Measurements from ENCODE around the gene DOHH. TPM values are rescaled to one million over a fixed set of nuclear protein-coding genes. Genes with fewer than 3 reads are reported as not detected.

The DOHH gene, protein sequence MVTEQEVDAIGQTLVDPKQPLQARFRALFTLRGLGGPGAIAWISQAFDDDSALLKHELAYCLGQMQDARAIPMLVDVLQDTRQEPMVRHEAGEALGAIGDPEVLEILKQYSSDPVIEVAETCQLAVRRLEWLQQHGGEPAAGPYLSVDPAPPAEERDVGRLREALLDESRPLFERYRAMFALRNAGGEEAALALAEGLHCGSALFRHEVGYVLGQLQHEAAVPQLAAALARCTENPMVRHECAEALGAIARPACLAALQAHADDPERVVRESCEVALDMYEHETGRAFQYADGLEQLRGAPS
- total RNA-seq = 11.0 TPM
- long read RNA-seq, transcript DOHH-201 (5 exons, 2,031 nt) = major isoform, 88 of 98 reads
- long read RNA-seq, partial matches to known transcripts = 5 of 98 reads
- long read RNA-seq, other reads (novel, unspliced or antisense) = 5 of 98 reads

GRCh38 chr19:3500429-3501101 is at the start of gene DOHH:
Gene DOHH (minus strand): TSS chr19:3500674. CDS start chr19:3496814, 3,860 bp downstream.
- ATAC-seq (peak; percentile 94), DNase-seq (peak; percentile 96)
- intact Hi-C loops (cut with micrococcal nuclease) = no loop called here

DNA sequence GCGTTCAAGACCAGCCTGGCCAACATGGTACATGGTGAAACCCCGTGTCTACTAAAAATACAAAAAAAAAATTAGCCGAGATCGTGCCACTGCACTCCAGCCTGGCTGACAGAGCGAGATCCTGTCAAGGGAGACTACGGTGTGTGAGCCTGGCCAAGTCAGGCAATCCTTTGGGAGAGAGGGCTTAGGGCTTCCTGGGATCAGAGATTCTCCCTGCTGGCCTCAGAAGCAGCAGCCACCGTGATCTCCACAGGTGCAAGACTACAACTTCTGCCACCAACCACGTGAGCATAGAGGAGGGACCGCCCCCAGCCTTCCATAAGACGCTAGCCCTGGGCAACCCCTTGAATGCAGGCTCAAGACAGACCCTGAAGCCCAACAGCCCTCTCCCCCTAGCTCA is 49.3 kb upstream of the DOHH start:
- intact Hi-C loops (cut with micrococcal nuclease) = no loop called here
- ATAC-seq = no peak
- no peak for DNase-seq

- intact Hi-C loops (cut with micrococcal nuclease) = no loop called here
These were observed 48.1 kb upstream of the DOHH start for GRCh38 chr19:3548606-3549005.

GRCh38 chr19:3547767-3548282 is 47.4 kb upstream of the DOHH start:
- no peak for DNase-seq
- intact Hi-C loops (cut with micrococcal nuclease) = no loop called here
- no peak for ATAC-seq

More at GRCh38 chr19:3548606-3549005, 48.1 kb upstream of the DOHH start:
- DNase-seq = no peak
- no peak for ATAC-seq

- DNase-seq = no peak
- intact Hi-C loops (cut with micrococcal nuclease) = no loop called here
- ATAC-seq = no peak
These were observed 46.8 kb upstream of the DOHH start for GRCh38 chr19:3547301-3547731.

GRCh38 chr19:3546119-3546518 is 45.6 kb upstream of the DOHH start:
- ATAC-seq (no peak), DNase-seq (no peak)
- intact Hi-C loops (cut with micrococcal nuclease) = no loop called here

DNA sequence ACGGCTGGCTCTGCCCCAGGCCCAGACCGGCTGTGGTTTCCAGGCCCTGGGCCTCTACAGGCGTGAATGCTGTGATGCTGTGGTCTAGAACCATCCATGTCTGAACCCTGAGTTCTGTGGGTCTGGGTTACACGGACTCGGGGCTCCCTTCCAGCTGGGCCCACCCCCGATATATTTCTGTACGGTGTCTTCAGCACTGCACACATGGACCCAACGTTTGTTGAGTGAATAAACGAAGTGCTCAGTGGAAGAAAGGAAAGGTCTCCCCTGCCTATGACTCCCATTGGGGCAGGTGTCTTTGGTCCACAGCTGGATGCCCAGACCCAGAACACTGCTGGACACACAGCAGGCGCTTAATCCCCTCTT is 45.2 kb upstream of the DOHH start:
- intact Hi-C loops (cut with micrococcal nuclease) = no loop called here
- DNase-seq (no peak), ATAC-seq (no peak)

- intact Hi-C loops (cut with micrococcal nuclease) = no loop called here
- peak; percentile 82 for DNase-seq
- ATAC-seq = peak; percentile 72
These were observed 44.5 kb upstream of the DOHH start for GRCh38 chr19:3544742-3545668.

GRCh38 chr19:3544058-3544376 is 43.5 kb upstream of the DOHH start:
- ATAC-seq (no peak), DNase-seq (no peak)
- intact Hi-C loops (cut with micrococcal nuclease) = no loop called here

GRCh38 chr19:3543150-3544057 is 42.9 kb upstream of the DOHH start:
- DNase-seq = peak; percentile 58
- intact Hi-C loops (cut with micrococcal nuclease) = no loop called here
- ATAC-seq = peak; percentile 8

DNA sequence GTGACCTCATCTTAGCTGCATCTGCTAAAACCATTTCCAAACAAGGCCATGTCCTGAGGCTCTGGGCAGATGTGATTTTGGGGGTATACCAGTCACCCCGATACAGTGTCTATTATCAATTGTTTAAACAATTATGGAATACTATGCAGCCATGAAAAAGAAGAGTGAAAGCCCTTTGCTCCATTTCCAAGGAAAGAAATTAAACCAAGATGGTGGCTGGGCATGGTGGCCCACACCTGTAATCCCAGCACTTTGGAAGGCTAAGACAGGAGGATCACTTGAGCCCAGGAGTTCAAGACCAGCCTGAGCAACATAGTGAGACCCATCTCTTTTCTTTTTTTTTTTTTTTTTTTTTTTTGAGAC is 39.3 kb upstream of the DOHH start:
- intact Hi-C loops (cut with micrococcal nuclease) = no loop called here
- no peak for ATAC-seq

GRCh38 chr19:3538965-3539755 is 38.7 kb upstream of the DOHH start, which contains the start of gene TEKTIP1:
Gene TEKTIP1 (plus strand): TSS chr19:3539174. CDS start chr19:3539178, 4 bp downstream.
- DNase-seq (no peak), ATAC-seq (no peak)
- intact Hi-C loops (cut with micrococcal nuclease) = no loop called here

More for the DNA sequence above, 39.3 kb upstream of the DOHH start:
- no peak for DNase-seq

DNA sequence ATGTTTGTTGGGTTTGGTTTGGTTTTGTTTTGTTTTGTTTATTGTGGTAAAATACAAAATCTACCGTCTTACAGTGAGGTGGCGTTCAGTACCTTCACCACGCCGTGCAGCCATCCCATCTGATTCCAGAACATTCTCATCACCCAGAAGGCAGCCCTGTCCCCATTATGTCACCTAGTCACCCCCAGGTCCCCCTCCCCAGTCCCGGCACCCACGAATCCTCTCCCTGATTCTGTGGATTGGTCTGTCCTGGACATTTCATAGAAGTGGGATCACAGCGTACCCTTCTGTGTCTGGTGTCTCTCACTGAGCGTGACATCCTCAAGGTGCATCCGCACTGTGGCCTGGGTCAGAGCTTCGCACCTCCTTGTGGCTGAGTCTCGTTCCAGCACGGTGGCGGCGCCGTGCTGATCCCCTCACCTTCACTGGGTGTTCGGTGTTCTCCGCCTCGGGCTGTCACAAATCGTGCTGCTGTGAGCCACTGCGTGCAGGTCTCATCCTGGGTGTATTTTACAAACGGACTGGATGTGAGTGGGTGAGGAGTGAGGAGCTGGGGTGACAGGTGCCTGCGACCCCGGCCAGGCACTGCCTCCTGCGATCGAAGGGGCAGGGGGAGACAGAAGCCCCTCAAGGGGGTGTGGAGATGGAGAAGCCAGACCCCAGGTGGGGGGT is 37.9 kb upstream of the DOHH start:
- ATAC-seq = no peak
- intact Hi-C loops (cut with micrococcal nuclease) = no loop called here
- DNase-seq = no peak

DNA sequence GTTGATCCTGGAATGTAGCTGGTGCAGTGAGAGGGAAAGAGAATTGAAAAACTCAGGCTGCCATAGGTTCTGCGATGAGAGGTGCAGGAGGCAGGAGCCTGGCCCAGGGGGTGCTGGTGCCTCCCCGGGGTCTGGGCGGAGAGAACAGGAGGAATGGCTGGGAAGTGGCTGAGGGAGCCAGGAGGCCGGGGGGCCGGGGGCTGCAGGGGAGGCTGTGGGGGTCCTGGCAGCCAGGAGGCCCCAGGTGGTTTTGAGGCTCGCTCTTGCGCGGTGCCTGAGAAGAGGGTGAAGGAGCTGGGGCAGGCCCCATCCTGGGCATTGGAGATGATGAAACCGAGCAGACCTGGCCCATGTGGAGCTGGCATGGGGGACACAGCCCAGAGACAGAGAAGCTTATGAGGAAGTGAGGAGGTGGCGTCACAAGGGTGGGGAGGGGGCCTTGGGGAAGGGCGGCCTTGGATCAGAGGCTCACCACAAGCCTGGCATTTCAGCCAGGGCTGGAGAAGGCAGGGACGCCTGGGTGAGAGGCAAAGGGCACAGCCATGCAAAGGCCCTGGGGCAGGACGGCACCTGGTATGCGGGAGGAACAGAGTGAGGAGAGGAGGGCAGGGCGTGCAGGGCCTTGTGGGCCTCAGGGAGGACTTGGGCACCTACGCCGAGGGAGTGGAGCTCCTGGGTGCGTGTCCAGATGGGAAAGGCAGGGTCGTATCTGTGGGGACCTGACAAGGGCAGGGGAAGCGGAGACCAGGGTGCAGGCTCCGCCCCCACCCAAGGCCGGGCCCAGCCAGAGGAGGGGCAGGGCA is 37.2 kb upstream of the DOHH start:
- intact Hi-C loops (cut with micrococcal nuclease) = no loop called here
- no peak for DNase-seq
- peak; percentile 2 for ATAC-seq

DNA sequence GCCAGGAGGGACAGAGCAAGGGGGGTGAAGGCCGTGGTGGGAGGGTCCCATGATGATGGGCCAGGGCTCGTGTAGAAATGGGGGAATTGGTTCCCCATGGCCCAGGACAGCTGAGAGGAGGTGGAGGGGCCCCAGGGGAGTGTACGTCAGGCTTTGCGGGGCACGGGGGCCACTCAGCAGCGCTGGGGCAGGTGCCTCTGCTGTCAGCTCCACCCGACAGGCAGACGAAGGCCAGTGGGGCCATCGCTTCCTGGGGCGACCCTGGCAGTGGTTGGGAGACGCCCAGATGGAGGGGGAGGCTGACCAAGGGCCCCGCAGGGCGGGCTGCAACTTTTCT is 36.6 kb upstream of the DOHH start:
- ATAC-seq = peak; percentile 10
- intact Hi-C loops (cut with micrococcal nuclease) = no loop called here
- DNase-seq = no peak

- ATAC-seq = peak; percentile 58
- peak; percentile 69 for DNase-seq
- intact Hi-C loops (cut with micrococcal nuclease) = no loop called here
These were observed 36.1 kb upstream of the DOHH start for GRCh38 chr19:3536429-3537100.

Measured in left ventricle myocardium superior (tissue), 1 donor.